Activated T-cell treated with anti-CD3 and anti-CD28 coated beads for 4 hours (primary cell): ENCODE results near the gene ORC5.
"Not testable (repeated sequence)": the region's sequence is repeated elsewhere in the genome, so short reads cannot be mapped to it uniquely, and the experiment has no call there.

Source experiments
- DNase-seq: peaks from one replicate; pipeline ENCODE4 v3.0.0-alpha.2; 2020

The ORC5 gene

GRCh38 chr7:104207731-104208420 is at the start of gene ORC5:
Gene ORC5 (minus strand): TSS chr7:104208013. CDS start chr7:104207904, 109 bp downstream.
- peak; percentile 63 for DNase-seq

- no peak for DNase-seq
Observed at GRCh38 chr7:104255616-104256015, 47.8 kb upstream of the ORC5 start.

GRCh38 chr7:104255194-104255593 is 47.4 kb upstream of the ORC5 start:
- DNase-seq, result no peak

GRCh38 chr7:104254696-104255095 is 46.9 kb upstream of the ORC5 start:
- no peak for DNase-seq

- DNase-seq, result no peak
Observed at GRCh38 chr7:104252409-104253134, 44.8 kb upstream of the ORC5 start.

- no peak for DNase-seq
Observed at GRCh38 chr7:104242638-104243037, 34.8 kb upstream of the ORC5 start.

- no peak for DNase-seq
Observed at GRCh38 chr7:104241538-104242209, 33.9 kb upstream of the ORC5 start.

GRCh38 chr7:104241135-104241534 is 33.3 kb upstream of the ORC5 start:
- DNase-seq, result no peak

- no peak for DNase-seq
Observed at GRCh38 chr7:104240401-104240800, 32.6 kb upstream of the ORC5 start.

- not testable (repeated sequence) for DNase-seq
Observed at GRCh38 chr7:104234990-104235389, 27.2 kb upstream of the ORC5 start.

- DNase-seq, result peak; percentile 19
Observed at GRCh38 chr7:104231054-104232046, 23.5 kb upstream of the ORC5 start.

- no peak for DNase-seq
Observed at GRCh38 chr7:104230606-104231005, 22.8 kb upstream of the ORC5 start.

GRCh38 chr7:104228442-104228841 is 20.6 kb upstream of the ORC5 start:
- no peak for DNase-seq

- DNase-seq, result no peak
Observed at GRCh38 chr7:104225451-104225850, 17.6 kb upstream of the ORC5 start.

GRCh38 chr7:104217620-104218019 is 9.8 kb upstream of the ORC5 start:
- DNase-seq, result no peak

GRCh38 chr7:104209063-104209462 is 1.2 kb upstream of the ORC5 start:
- no peak for DNase-seq

GRCh38 chr7:104208421-104208780 is 588 bp upstream of the ORC5 start:
- DNase-seq, result no peak

- DNase-seq, result no peak
Observed at GRCh38 chr7:104207348-104207730, 474 bp downstream of the ORC5 start.

- DNase-seq, result no peak
Observed at GRCh38 chr7:104206841-104207240, 972 bp downstream of the ORC5 start.

- DNase-seq, result no peak
Observed at GRCh38 chr7:104198673-104199278, 9.0 kb downstream of the ORC5 start.

- DNase-seq, result no peak
Observed at GRCh38 chr7:104196161-104196560, 11.7 kb downstream of the ORC5 start.

- DNase-seq, result no peak
Observed at GRCh38 chr7:104192434-104192833, 15.4 kb downstream of the ORC5 start.
